Ascending aorta (tissue), 2 donors: ENCODE measurements around the gene FAM117A. TPM values are rescaled to one million over a fixed set of nuclear protein-coding genes. Genes with fewer than 3 reads are reported as not detected.

Experiments used
- DNase-seq, 2 donors: peaks; one replicate each; pipeline ENCODE4 v3.0.0-alpha.2; 2019; ENCODE audit warnings: low spot score in 2 of 2
- H3K27ac ChIP-seq, 2 donors: fragments of 200-600 bp; sonication (generic); one replicate each; pipeline ENCODE4 v1.5.1; 2016 to 2017; ENCODE audit warnings: mild to moderate bottlenecking in 1 of 2
- H3K27me3 ChIP-seq: fragments of 200-600 bp; sonication (generic); one replicate; pipeline ENCODE4 v1.5.1; 2017
- H3K36me3 ChIP-seq, 2 donors: fragments of 200-600 bp; sonication (generic); one replicate each; pipeline ENCODE4 v1.5.1; 2016
- H3K4me1 ChIP-seq, 2 donors: fragments of 200-600 bp; sonication (generic); one replicate each; pipeline ENCODE4 v1.5.1; 2016 to 2017; ENCODE audit warnings: mild to moderate bottlenecking in 1 of 2
- H3K4me3 ChIP-seq, 2 donors: fragments of 200-600 bp; sonication (generic); one replicate each; pipeline ENCODE4 v1.5.1; 2016 to 2017; ENCODE audit warnings: mild to moderate bottlenecking in 1 of 2
- H3K9me3 ChIP-seq, 2 donors: fragments of 200-600 bp; sonication (generic); one replicate each; pipeline ENCODE4 v1.5.1; 2016
- CTCF ChIP-seq, 3 experiments: fragments of 200-600 bp in 2 of 3; fragments of 450-650 bp in 1 of 3; sonication (generic) in 2 of 3; IDR thresholded peaks; one replicate each; pipeline ENCODE4 v1.5.1; 2016 to 2019; ENCODE audit warnings: antibody characterized with exemption in 3 of 3, mild to moderate bottlenecking in 1 of 3, moderate library complexity in 1 of 3
- intact Hi-C: fragments of 100-400 bp; cut with DNase I; formaldehyde crosslinking; loops from one replicate; pipeline ENCODE4 v1.15.1; 2023
- total RNA-seq: library from RNA; depleted of rRNA; stranded (reverse); fragments of >200 nt; gene quantifications from one replicate; pipeline ENCODE4 v1.1.0, GENCODE V29; 2016

The FAM117A gene
- total RNA-seq, 1 donor from 2014 or later, result 25.4 TPM

GRCh38 chr17:49692751-49693150 is 71.2 kb downstream of the FAM117A start:
- peak in 1 of 2 donors; percentile 57 for DNase-seq
- no peaks in the 10 kb centered on the region for H3K36me3 ChIP-seq
- no peak for TF ChIP-seq CTCF (IDR thresholded peaks at IDR 0.05)
- H3K27me3 ChIP-seq, result no peaks in the 10 kb centered on the region
- peak overlapping the region; percentile 95 for H3K27ac ChIP-seq
- H3K9me3 ChIP-seq, result no peaks in the 10 kb centered on the region
- H3K4me3 ChIP-seq, result no peak overlapping the region
- peaks cover 3 to 50% of the 10 kb centered on the region in 2 donors for H3K4me1 ChIP-seq
- intact Hi-C loops, result loop anchor here (5.0 kb wide), 2 partner anchors 55 to 75 kb away; no protein-coding TSS in a partner anchor

GRCh38 chr17:49691677-49692191 is 72.2 kb downstream of the FAM117A start:
- DNase-seq, result peak in 1 of 2 donors; percentile 45
- Histone ChIP-seq H3K4me1 (peaks cover 3 to 56% of the 10 kb centered on the region in 2 donors), H3K27ac (peak overlapping the region; percentile 95), H3K4me3 (peak overlapping the region in 1 of 2 donors; percentile 38), H3K9me3 (no peaks in the 10 kb centered on the region), H3K36me3 (no peaks in the 10 kb centered on the region), H3K27me3 (no peaks in the 10 kb centered on the region)
- no peak for TF ChIP-seq CTCF (IDR thresholded peaks at IDR 0.05)
- intact Hi-C loops, result loop anchor here (1.0 to 5.0 kb wide), 3 partner anchors 13 to 74 kb away; partner anchors contain the start of gene SPOP

GRCh38 chr17:49691086-49691676 is 72.8 kb downstream of the FAM117A start:
- Histone ChIP-seq H3K9me3 (no peaks in the 10 kb centered on the region), H3K27ac (peak overlapping the region; percentile 95), H3K27me3 (no peaks in the 10 kb centered on the region), H3K4me3 (peak overlapping the region in 1 of 2 donors; percentile 38), H3K36me3 (no peaks in the 10 kb centered on the region), H3K4me1 (peaks cover 3 to 56% of the 10 kb centered on the region in 2 donors)
- intact Hi-C loops, result loop anchor here (1.0 to 5.0 kb wide), 3 partner anchors 13 to 74 kb away; partner anchors contain the start of gene SPOP
- TF ChIP-seq CTCF (IDR thresholded peaks at IDR 0.05), result no peak
- peak; percentile 52 to 95 for DNase-seq

GRCh38 chr17:49690256-49690655 is 73.7 kb downstream of the FAM117A start:
- Histone ChIP-seq H3K9me3 (no peaks in the 10 kb centered on the region), H3K27ac (peak overlapping the region; percentile 95), H3K36me3 (no peaks in the 10 kb centered on the region), H3K27me3 (no peaks in the 10 kb centered on the region), H3K4me1 (peaks cover 3 to 56% of the 10 kb centered on the region in 2 donors), H3K4me3 (no peak overlapping the region)
- DNase-seq, result peak in 1 of 2 donors; percentile 56
- no peak for TF ChIP-seq CTCF (IDR thresholded peaks at IDR 0.05)
- intact Hi-C loops, result loop anchor here (5.0 kb wide), 2 partner anchors 53 to 73 kb away; no protein-coding TSS in a partner anchor

GRCh38 chr17:49688848-49689247 is 75.1 kb downstream of the FAM117A start:
- Histone ChIP-seq H3K4me1 (peaks cover 3 to 48% of the 10 kb centered on the region in 2 donors), H3K36me3 (no peaks in the 10 kb centered on the region), H3K4me3 (no peak overlapping the region), H3K9me3 (no peaks in the 10 kb centered on the region), H3K27me3 (no peaks in the 10 kb centered on the region), H3K27ac (peak overlapping the region; percentile 95)
- intact Hi-C loops, result no loop called here
- DNase-seq, result peak in 1 of 2 donors; percentile 45
- no peak for TF ChIP-seq CTCF (IDR thresholded peaks at IDR 0.05)
